GM23338 (cell line): Measurements from ENCODE around the gene SPRYD7. TPM values are rescaled to one million over a fixed set of nuclear protein-coding genes. Genes with fewer than 3 reads are reported as not detected.

ENCODE experiments used
- ATAC-seq: fragments of 200-7000 bp; cut with Tn5 transposase; 3 replicates; pipeline ENCODE4 v1.9.1; 2020
- DNase-seq: peaks from one replicate; pipeline ENCODE4 v3.0.0-alpha.2; 2015; ENCODE audit warnings: low spot score
- H2AFZ ChIP-seq: fragments of 200-600 bp; sonication (generic); 2 replicates; pipeline ENCODE4 v1.8.0; 2016; ENCODE audit warnings: antibody characterized with exemption, mild to moderate bottlenecking, moderate library complexity
- H3F3A ChIP-seq: fragments of 200-600 bp; sonication (generic); replicated peaks from 2 replicates; pipeline ENCODE4 v1.8.0; 2017; ENCODE audit warnings: antibody characterized with exemption, mixed run types, low read depth
- H3K27ac ChIP-seq: fragments of 200-600 bp; sonication (generic); 2 replicates; pipeline ENCODE4 v1.6.1; 2016; ENCODE audit warnings: low read depth
- H3K27me3 ChIP-seq: fragments of 200-600 bp; sonication (generic); 2 replicates; pipeline ENCODE4 v1.8.0; 2016; ENCODE audit warnings: mild to moderate bottlenecking, mixed run types, moderate library complexity; ENCODE audit not compliant: insufficient read depth
- H3K36me3 ChIP-seq: fragments of 200-600 bp; sonication (generic); 2 replicates; pipeline ENCODE4 v1.8.0; 2016; ENCODE audit warnings: mild to moderate bottlenecking; ENCODE audit not compliant: insufficient read depth
- H3K4me1 ChIP-seq: fragments of 200-600 bp; sonication (generic); 2 replicates; pipeline ENCODE4 v1.8.0; 2016; ENCODE audit warnings: mild to moderate bottlenecking, moderate library complexity; ENCODE audit not compliant: insufficient read depth
- H3K4me2 ChIP-seq: fragments of 200-600 bp; sonication (generic); 2 replicates; pipeline ENCODE4 v1.7.1; 2017; ENCODE audit warnings: mixed run types
- H3K4me3 ChIP-seq: fragments of 200-600 bp; sonication (generic); 2 replicates; pipeline ENCODE4 v1.6.1; 2016; ENCODE audit warnings: mixed run types
- H3K79me2 ChIP-seq: fragments of 200-600 bp; sonication (generic); replicated peaks from 2 replicates; pipeline ENCODE4 v1.8.0; 2017; ENCODE audit warnings: mild to moderate bottlenecking; ENCODE audit not compliant: insufficient read depth
- H3K9me2 ChIP-seq: fragments of 200-600 bp; sonication (generic); 2 replicates; pipeline ENCODE4 v1.8.0; 2017; ENCODE audit not compliant: insufficient read depth
- H4K20me1 ChIP-seq: fragments of 200-600 bp; sonication (generic); replicated peaks from 2 replicates; pipeline ENCODE4 v1.8.0; 2017; ENCODE audit warnings: mild to moderate bottlenecking; ENCODE audit not compliant: insufficient read depth
- H3K27ac Mint-ChIP-seq: 2 replicates; pipeline ENCODE4 v1.8.0; 2020; ENCODE audit warnings: inconsistent platforms, mild to moderate bottlenecking, moderate library complexity, mixed read lengths
- H3K27me3 Mint-ChIP-seq: 3 replicates; pipeline ENCODE4 v1.8.0; 2022; ENCODE audit warnings: low read depth, mild to moderate bottlenecking, moderate library complexity, mixed read lengths, inconsistent platforms; ENCODE audit not compliant: insufficient read depth, poor library complexity
- H3K36me3 Mint-ChIP-seq: 3 replicates; pipeline ENCODE4 v1.8.0; 2021; ENCODE audit warnings: low read depth, mild to moderate bottlenecking, inconsistent platforms, moderate library complexity, mixed read lengths
- H3K4me1 Mint-ChIP-seq: 3 replicates; pipeline ENCODE4 v1.8.0; 2020; ENCODE audit warnings: mild to moderate bottlenecking, inconsistent platforms, mixed read lengths
- H3K4me3 Mint-ChIP-seq: 3 replicates; pipeline ENCODE4 v1.8.0; 2021; ENCODE audit warnings: moderate library complexity, mild to moderate bottlenecking, inconsistent platforms, mixed read lengths
- H3K9me3 Mint-ChIP-seq: 3 replicates; pipeline ENCODE4 v1.8.0; 2020; ENCODE audit warnings: moderate library complexity, mild to moderate bottlenecking, inconsistent platforms, mixed read lengths
- CREB1 ChIP-seq: fragments of 250-450 bp; sonication (Bioruptor Pico); IDR thresholded peaks from 2 replicates; pipeline ENCODE4 v1.5.0; 2020; ENCODE audit warnings: low read depth, mild to moderate bottlenecking, moderate library complexity
- EZH2 ChIP-seq: fragments of 200-600 bp; sonication (generic); IDR thresholded peaks from one replicate; pipeline ENCODE4 v1.8.0; 2017; ENCODE audit warnings: antibody characterized with exemption, mild to moderate bottlenecking, low read depth; ENCODE audit not compliant: unreplicated experiment
- EZH2phosphoT487 ChIP-seq: fragments of 200-600 bp; sonication (generic); IDR thresholded peaks from one replicate; pipeline ENCODE4 v1.8.1; 2018; ENCODE audit warnings: antibody characterized with exemption; ENCODE audit not compliant: unreplicated experiment
- NANOG ChIP-seq: IDR thresholded peaks from 2 replicates; pipeline ENCODE4 v1.6.1; 2016; ENCODE audit warnings: antibody characterized with exemption, borderline replicate concordance
- POLR2AphosphoS5 ChIP-seq: IDR thresholded peaks from 2 replicates; pipeline ENCODE4 v1.6.1; 2016; ENCODE audit warnings: antibody characterized with exemption, low read depth
- REST ChIP-seq: IDR thresholded peaks from one replicate; pipeline ENCODE4 v1.6.1; 2018; ENCODE audit warnings: antibody characterized with exemption; ENCODE audit not compliant: unreplicated experiment
- STAT1 ChIP-seq: IDR thresholded peaks from one replicate; pipeline ENCODE4 v1.6.1; 2016; ENCODE audit warnings: antibody characterized with exemption; ENCODE audit not compliant: unreplicated experiment
- ZNF114 ChIP-seq: fragments of 250-450 bp; sonication (Bioruptor Pico); IDR thresholded peaks from 2 replicates; pipeline ENCODE4 v1.5.0; 2020; ENCODE audit warnings: mild to moderate bottlenecking, moderate library complexity
- ZNF331 ChIP-seq: fragments of 250-450 bp; sonication (Bioruptor Pico); IDR thresholded peaks from 2 replicates; pipeline ENCODE4 v1.5.0; 2020; ENCODE audit warnings: low read depth, mild to moderate bottlenecking, moderate library complexity
- polyA plus RNA-seq: library from polyadenylated mRNA; unstranded; fragments of >200 nt; fragmentation: Nextera tagmentation; extraction: Ambion mirVana; gene quantifications from 2 replicates; pipeline ENCODE4 v1.2.1, GENCODE V29; 2016
- total RNA-seq: library from RNA; depleted of rRNA; stranded (reverse); fragments of >200 nt; shearing (Covaris generic); gene quantifications from 2 replicates; pipeline ENCODE4 v1.2.3, GENCODE V29; 2014
- TF ChIP-seq, protein P1 (sequence below): IDR thresholded peaks from 2 replicates; pipeline ENCODE4 v1.6.1; 2016; ENCODE audit warnings: antibody characterized with exemption
- TF ChIP-seq, protein P2 (sequence below), 2 experiments: fragments of 200-600 bp in 1 of 2; sonication (generic) in 1 of 2; conservative IDR thresholded peaks; 2 replicates each; pipeline versions ENCODE4 v1.5.1 to v1.6.1; 2016 to 2017; ENCODE audit warnings: antibody characterized with exemption in 2 of 2, low read depth in 2 of 2, mild to moderate bottlenecking in 2 of 2, moderate library complexity in 1 of 2

SPRYD7 gene
- total and polyA plus RNA-seq, 2 experiments from 2014 or later = 2.9 to 7.4 TPM

DNA sequence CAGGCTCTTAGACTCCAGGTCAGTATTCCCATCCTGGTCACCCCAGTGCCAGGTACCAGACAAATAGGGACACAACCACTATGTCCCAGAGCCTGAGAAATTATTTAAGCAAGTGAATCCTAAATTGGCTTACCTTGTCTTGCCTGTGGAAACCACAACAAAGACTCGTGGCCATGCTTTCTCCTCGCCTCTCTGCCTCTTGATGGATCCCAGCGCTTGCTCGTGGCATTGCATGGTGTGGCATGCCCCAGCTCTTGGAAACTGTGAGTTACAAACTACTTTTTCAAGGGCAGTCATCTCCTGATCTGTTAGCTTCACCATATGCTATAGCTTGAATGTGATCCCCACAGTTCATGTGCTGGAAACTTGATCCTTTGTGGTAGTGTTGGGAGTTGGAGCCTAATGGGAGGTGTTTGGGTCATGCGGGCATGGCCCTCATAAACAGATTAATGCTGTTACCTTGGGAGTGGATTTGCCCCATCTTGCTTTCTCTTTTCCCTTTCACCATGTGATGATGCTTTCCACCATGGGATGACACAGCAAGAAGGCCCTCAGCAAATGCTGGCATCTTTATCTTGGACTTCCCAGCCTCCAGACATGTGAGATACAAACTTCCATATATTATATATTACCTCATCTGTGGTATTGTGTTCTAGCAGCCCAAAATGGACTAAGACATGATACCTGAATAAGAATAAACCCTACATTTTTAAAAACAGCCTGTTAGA is 31.2 kb downstream of the SPRYD7 start:
- Histone ChIP-seq H3K9me2 (no peaks in the 10 kb centered on the region), H4K20me1 (no peaks in the 10 kb centered on the region), H3F3A (no peaks in the 10 kb centered on the region), H3K27ac (no peak overlapping the region), H3K4me2 (no peak overlapping the region), H3K4me3 (no peak overlapping the region), H3K36me3 (no peaks in the 10 kb centered on the region), H3K79me2 (no peaks in the 10 kb centered on the region), H2AFZ (no peak overlapping the region), H3K4me1 (no peaks in the 10 kb centered on the region), H3K27me3 (no peaks in the 10 kb centered on the region)
- TF ChIP-seq REST (no peak), ZNF331 (CRISPR knock-in tag) (no peak), POLR2AphosphoS5 (no peak), EZH2phosphoT487 (no peak), ZNF114 (CRISPR knock-in tag) (no peak), EZH2 (no peak), CREB1 (CRISPR knock-in tag) (no peak), NANOG (no peak), STAT1 (no peak)
- TF ChIP-seq, protein P1, sequence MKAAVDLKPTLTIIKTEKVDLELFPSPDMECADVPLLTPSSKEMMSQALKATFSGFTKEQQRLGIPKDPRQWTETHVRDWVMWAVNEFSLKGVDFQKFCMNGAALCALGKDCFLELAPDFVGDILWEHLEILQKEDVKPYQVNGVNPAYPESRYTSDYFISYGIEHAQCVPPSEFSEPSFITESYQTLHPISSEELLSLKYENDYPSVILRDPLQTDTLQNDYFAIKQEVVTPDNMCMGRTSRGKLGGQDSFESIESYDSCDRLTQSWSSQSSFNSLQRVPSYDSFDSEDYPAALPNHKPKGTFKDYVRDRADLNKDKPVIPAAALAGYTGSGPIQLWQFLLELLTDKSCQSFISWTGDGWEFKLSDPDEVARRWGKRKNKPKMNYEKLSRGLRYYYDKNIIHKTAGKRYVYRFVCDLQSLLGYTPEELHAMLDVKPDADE = no peak
- TF ChIP-seq, protein P2, sequence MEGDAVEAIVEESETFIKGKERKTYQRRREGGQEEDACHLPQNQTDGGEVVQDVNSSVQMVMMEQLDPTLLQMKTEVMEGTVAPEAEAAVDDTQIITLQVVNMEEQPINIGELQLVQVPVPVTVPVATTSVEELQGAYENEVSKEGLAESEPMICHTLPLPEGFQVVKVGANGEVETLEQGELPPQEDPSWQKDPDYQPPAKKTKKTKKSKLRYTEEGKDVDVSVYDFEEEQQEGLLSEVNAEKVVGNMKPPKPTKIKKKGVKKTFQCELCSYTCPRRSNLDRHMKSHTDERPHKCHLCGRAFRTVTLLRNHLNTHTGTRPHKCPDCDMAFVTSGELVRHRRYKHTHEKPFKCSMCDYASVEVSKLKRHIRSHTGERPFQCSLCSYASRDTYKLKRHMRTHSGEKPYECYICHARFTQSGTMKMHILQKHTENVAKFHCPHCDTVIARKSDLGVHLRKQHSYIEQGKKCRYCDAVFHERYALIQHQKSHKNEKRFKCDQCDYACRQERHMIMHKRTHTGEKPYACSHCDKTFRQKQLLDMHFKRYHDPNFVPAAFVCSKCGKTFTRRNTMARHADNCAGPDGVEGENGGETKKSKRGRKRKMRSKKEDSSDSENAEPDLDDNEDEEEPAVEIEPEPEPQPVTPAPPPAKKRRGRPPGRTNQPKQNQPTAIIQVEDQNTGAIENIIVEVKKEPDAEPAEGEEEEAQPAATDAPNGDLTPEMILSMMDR (conservative IDR thresholded peaks at IDR 0.05; ENCODE audit: low read depth in 2 of 2) = no peak
- ATAC-seq (no peak), DNase-seq (no peak)
- Mint-ChIP-seq H3K27me3 (peaks cover 5% of the 10 kb centered on the region), H3K27ac (no peak overlapping the region), H3K4me3 (no peak overlapping the region; the same call in 2 of the 3 replicates), H3K36me3 (no peaks in the 10 kb centered on the region), H3K9me3 (no peaks in the 10 kb centered on the region; the same call in 2 of the 3 replicates), H3K4me1 (no peaks in the 10 kb centered on the region)
